Gastroesophageal sphincter (tissue), 3 donors: ENCODE measurements around the gene SLC35B3.

Experiments
- EP300 ChIP-seq: sonication (generic); formaldehyde crosslinking; IDR thresholded peaks from one replicate; pipeline ENCODE4 v1.6.1; 2017; ENCODE audit warnings: antibody characterized with exemption, mild to moderate bottlenecking
- POLR2AphosphoS5 ChIP-seq: sonication (generic); formaldehyde crosslinking; IDR thresholded peaks from one replicate; pipeline ENCODE4 v1.6.1; 2017; ENCODE audit warnings: antibody characterized with exemption
- TF ChIP-seq, protein P1 (sequence below), 4 experiments: fragments of 200-600 bp in 2 of 4; fragments of 450-650 bp in 2 of 4; sonication (generic) in 1 of 4; IDR thresholded peaks; one replicate each; pipeline ENCODE4 v1.5.1; 2017 to 2019; ENCODE audit warnings: antibody characterized with exemption in 4 of 4, mild to moderate bottlenecking in 2 of 4, moderate library complexity in 2 of 4

DNA sequence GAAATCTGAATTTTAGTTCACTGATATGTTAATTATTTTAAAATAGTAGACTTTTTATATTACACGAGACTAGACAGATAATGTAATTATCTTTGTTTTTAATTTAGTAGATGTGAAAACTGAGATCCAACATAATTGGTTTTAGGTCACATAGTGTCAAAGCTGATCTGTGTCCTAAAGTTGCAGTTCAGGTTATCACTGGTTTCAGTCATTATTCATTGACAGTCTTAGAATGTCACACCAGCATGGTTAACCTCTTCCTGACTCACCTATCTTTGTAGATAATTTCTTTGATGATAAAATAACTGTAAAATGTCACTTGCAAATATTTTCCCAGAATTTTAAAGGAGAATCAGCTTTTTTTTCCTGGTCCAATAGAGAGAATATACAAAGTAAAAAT is 48.3 kb upstream of the SLC35B3 start:
- TF ChIP-seq, protein P1, sequence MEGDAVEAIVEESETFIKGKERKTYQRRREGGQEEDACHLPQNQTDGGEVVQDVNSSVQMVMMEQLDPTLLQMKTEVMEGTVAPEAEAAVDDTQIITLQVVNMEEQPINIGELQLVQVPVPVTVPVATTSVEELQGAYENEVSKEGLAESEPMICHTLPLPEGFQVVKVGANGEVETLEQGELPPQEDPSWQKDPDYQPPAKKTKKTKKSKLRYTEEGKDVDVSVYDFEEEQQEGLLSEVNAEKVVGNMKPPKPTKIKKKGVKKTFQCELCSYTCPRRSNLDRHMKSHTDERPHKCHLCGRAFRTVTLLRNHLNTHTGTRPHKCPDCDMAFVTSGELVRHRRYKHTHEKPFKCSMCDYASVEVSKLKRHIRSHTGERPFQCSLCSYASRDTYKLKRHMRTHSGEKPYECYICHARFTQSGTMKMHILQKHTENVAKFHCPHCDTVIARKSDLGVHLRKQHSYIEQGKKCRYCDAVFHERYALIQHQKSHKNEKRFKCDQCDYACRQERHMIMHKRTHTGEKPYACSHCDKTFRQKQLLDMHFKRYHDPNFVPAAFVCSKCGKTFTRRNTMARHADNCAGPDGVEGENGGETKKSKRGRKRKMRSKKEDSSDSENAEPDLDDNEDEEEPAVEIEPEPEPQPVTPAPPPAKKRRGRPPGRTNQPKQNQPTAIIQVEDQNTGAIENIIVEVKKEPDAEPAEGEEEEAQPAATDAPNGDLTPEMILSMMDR (IDR thresholded peaks at IDR 0.05): no peak
- no peak for TF ChIP-seq POLR2AphosphoS5
- TF ChIP-seq EP300: no peak
